ENCODE results near the gene RERE. TPM values are rescaled to one million over a fixed set of nuclear protein-coding genes. Genes with fewer than 3 reads are reported as not detected.
"Not testable (repeated sequence)": the region's sequence is repeated elsewhere in the genome, so short reads cannot be mapped to it uniquely, and the experiment has no call there.

RERE gene
- total and polyA plus RNA-seq, 12 donors: 46.5 to 163 (median 139) TPM

DNA sequence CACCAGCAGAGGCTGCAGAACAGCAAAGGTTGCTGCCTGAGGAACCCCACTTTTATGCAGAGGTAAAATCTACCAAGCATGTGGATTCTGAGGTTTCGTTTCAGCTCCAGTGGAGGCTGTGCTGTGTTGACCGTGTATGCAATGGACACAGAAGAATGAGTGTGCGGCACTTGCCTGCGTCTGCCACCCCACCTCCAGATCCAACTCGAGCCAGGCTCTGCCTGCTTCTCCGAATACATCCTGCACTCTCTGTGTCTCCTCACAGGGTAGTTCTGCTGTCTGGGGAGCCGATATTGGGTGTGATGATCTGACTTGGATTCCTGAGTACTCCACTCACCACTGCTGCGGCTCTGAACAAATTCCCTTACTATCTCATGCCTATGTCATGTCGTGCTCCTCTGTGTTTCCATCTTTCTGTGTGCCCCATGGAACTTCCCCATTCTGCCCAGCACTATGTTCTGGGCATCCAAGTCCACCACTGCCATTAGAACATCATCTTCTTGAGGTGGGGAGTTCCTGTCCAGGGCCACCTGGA lies 369.8 kb downstream of the RERE start:
- Histone ChIP-seq H3K4me3 (no peak overlapping the region), H3K9me3 (peaks cover 0 to 4% (median 0%) of the 10 kb centered on the region in 11 donors), H3K27ac (no peak overlapping the region), H3K27me3 (no peaks in the 10 kb centered on the region), H3K36me3 (peaks cover 0 to 11% (median 0%) of the 10 kb centered on the region in 9 donors), H3K4me1 (peaks cover 0 to 39% (median 23%) of the 10 kb centered on the region in 9 donors)
- intact Hi-C loops (cut with DNase I): loop anchor here in 1 of 10 donors (10.0 kb wide), 1 partner anchor 423 kb away; the partner anchor contains the start of gene ERRFI1
- ATAC-seq (no peak), DNase-seq (no peak)
- no peak for TF ChIP-seq CTCF (IDR thresholded peaks at IDR 0.05)
- 77 to 83% methylated on average over 9 of the region's 9 CpGs for WGBS, 2 donors

DNA sequence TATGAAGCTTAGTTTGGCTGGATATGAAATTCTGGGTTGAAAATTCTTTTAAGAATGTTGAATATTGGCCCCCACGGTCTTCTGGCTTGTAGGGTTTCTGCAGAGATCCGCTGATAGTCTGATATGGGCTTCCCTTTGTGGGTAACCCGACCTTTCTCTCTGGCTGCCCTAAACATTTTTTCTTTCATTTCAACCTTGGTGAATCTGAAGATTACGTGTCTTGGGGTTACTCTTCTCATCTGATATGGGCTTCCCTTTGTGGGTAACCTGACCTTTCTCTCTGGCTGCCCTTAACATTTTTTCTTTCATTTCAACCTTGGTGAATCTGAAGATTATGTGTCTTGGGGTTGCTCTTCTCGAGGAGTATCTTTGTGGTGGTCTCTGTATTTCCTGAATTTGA lies 371.3 kb downstream of the RERE start:
- intact Hi-C loops (cut with DNase I): loop anchor here in 1 of 10 donors (10.0 kb wide), 1 partner anchor 421 kb away; the partner anchor contains the start of gene ERRFI1
- H3K36me3 ChIP-seq: peaks cover 0 to 11% (median 0%) of the 10 kb centered on the region in 9 donors
- DNase-seq, H3K27me3 ChIP-seq, H3K4me3 ChIP-seq, H3K9me3 ChIP-seq, H3K27ac ChIP-seq, ATAC-seq: not testable (repeated sequence)
- peaks cover 0 to 30% (median 20%) of the 10 kb centered on the region in 9 donors for H3K4me1 ChIP-seq
- 90 to 96% methylated on average over 5 of the region's 5 CpGs for WGBS, 2 donors

DNA sequence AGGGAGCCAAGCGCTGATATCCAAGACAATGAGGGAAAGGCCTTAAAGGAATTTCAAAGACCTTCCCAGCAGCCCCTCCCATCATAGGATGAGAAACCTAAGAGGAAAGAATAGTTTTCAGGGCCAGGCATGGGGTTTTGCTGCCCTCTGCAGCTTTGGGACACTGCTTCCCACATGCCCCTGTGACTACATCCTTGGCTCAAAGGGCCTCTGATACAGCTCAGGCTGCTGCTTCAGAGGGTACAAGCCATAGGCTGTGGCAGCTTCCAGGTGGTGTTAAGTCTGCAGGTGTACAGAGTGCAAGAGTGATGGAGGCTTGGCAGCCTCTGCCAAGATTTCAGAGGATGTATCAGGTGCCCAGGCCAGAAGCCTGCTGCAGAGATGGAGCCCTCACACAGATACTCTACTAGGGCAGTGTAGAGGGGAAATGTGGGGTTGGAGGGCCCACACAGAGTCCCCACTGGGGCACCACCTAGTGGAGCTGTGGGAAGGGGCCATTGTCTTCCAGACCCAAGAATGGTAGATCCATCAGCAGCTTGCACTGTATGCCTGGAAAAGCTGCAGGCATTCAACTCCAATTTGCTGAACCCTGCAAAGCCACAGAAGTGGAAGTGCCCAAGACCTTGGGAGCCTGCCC lies 373.8 kb downstream of the RERE start:
- Histone ChIP-seq H3K27ac (no peak overlapping the region), H3K4me1 (peaks cover 2 to 22% (median 17%) of the 10 kb centered on the region in 9 donors), H3K9me3 (peaks cover 0 to 5% (median 0%) of the 10 kb centered on the region in 11 donors), H3K36me3 (peaks cover 0 to 11% (median 0%) of the 10 kb centered on the region in 9 donors), H3K4me3 (no peak overlapping the region), H3K27me3 (no peaks in the 10 kb centered on the region)
- TF ChIP-seq CTCF (IDR thresholded peaks at IDR 0.05): peak in 5 of 9 donors; percentile 21 to 40 (median 28)
- intact Hi-C loops (cut with DNase I): loop anchor here in 1 of 10 donors (10.0 kb wide), 1 partner anchor 419 kb away; the partner anchor contains the start of gene ERRFI1
- peak in 6 of 8 donors; percentile 16 to 41 (median 30) for ATAC-seq
- DNase-seq: peak in 1 of 2 donors; percentile 40
- 75 to 88% methylated on average over 1 of the region's 1 CpG for WGBS, 2 donors

- Histone ChIP-seq H3K27ac (no peak overlapping the region), H3K36me3 (no peaks in the 10 kb centered on the region), H3K4me1 (peaks cover 2 to 29% (median 22%) of the 10 kb centered on the region in 9 donors), H3K4me3 (no peak overlapping the region), H3K27me3 (no peaks in the 10 kb centered on the region), H3K9me3 (peaks cover 0 to 5% (median 0%) of the 10 kb centered on the region in 11 donors)
- DNase-seq (no peak), ATAC-seq (peak in 1 of 8 donors; percentile 36)
- intact Hi-C loops (cut with DNase I): loop anchor here in 1 of 10 donors (10.0 kb wide), 1 partner anchor 417 kb away; the partner anchor contains the start of gene ERRFI1
- 89 to 95% methylated on average over 3 of the region's 3 CpGs for WGBS, 2 donors
- TF ChIP-seq CTCF (IDR thresholded peaks at IDR 0.05): no peak
Observed at GRCh38 chr1:8441426-8441825, 376.0 kb downstream of the RERE start.
